Left ventricle myocardium inferior (tissue), 1 donor: ENCODE measurements around the gene PCSK6. TPM values are rescaled to one million over a fixed set of nuclear protein-coding genes. Genes with fewer than 3 reads are reported as not detected.

Experiments
- DNase-seq: peaks from one replicate; pipeline ENCODE4 v3.0.0-alpha.2; 2020
- H3K27ac ChIP-seq: fragments of 200-600 bp; replicated peaks from 2 replicates; pipeline ENCODE4 v1.8.0; 2021
- H3K27me3 ChIP-seq: fragments of 200-600 bp; 2 replicates; pipeline ENCODE4 v1.8.0; 2021; ENCODE audit warnings: low read depth
- H3K36me3 ChIP-seq: fragments of 200-600 bp; 2 replicates; pipeline ENCODE4 v1.8.0; 2021
- H3K4me1 ChIP-seq: fragments of 200-600 bp; 2 replicates; pipeline ENCODE4 v1.8.0; 2021
- H3K4me3 ChIP-seq: fragments of 200-600 bp; 2 replicates; pipeline ENCODE4 v1.8.0; 2021; ENCODE audit warnings: mild to moderate bottlenecking, moderate library complexity
- H3K9me3 ChIP-seq: fragments of 200-600 bp; replicated peaks from 2 replicates; pipeline ENCODE4 v1.8.0; 2021
- CTCF ChIP-seq: fragments of 200-600 bp; IDR thresholded peaks from 2 replicates; pipeline ENCODE4 v1.8.0; 2021; ENCODE audit warnings: antibody characterized with exemption, mild to moderate bottlenecking, borderline replicate concordance
- intact Hi-C: fragments of 100-400 bp; cut with micrococcal nuclease; formaldehyde crosslinking; loops from one replicate; pipeline ENCODE4 v1.11.0; 2022
- total RNA-seq: library from RNA; stranded (reverse); fragmentation: NEBNext Ultra II Directional; extraction: Animal tissue kit (Norgen Biotek cat#: 25700); gene quantifications from one replicate; pipeline ENCODE4 v1.2.1, GENCODE V29; 2021
- donor health status: DM: no; HTN: yes; CAD: no; lungs with severe emphysema.

PCSK6 gene
- total RNA-seq, 1 donor from 2014 or later: 28.6 TPM

GRCh38 chr15:101399431-101399830, 90.1 kb downstream of the PCSK6 start:
- Histone ChIP-seq H3K27me3 (no peaks in the 10 kb centered on the region), H3K4me1 (no peaks in the 10 kb centered on the region), H3K9me3 (no peaks in the 10 kb centered on the region), H3K36me3 (peaks cover 15% of the 10 kb centered on the region), H3K27ac (no peak overlapping the region), H3K4me3 (no peak overlapping the region)
- no peak for DNase-seq
- intact Hi-C loops: no loop called here
- no peak for TF ChIP-seq CTCF

GRCh38 chr15:101398247-101398646, 91.3 kb downstream of the PCSK6 start:
- no peaks in the 10 kb centered on the region for H3K27me3 ChIP-seq
- no peak for DNase-seq
- H3K4me3 ChIP-seq: no peak overlapping the region
- no peaks in the 10 kb centered on the region for H3K9me3 ChIP-seq
- H3K4me1 ChIP-seq: no peaks in the 10 kb centered on the region
- intact Hi-C loops: no loop called here
- TF ChIP-seq CTCF: no peak
- peaks cover 21% of the 10 kb centered on the region for H3K36me3 ChIP-seq
- H3K27ac ChIP-seq: no peak overlapping the region

GRCh38 chr15:101397521-101398003, 91.9 kb downstream of the PCSK6 start:
- Histone ChIP-seq H3K9me3 (no peaks in the 10 kb centered on the region), H3K4me1 (no peaks in the 10 kb centered on the region), H3K27ac (no peak overlapping the region), H3K36me3 (peaks cover 28% of the 10 kb centered on the region), H3K27me3 (no peaks in the 10 kb centered on the region), H3K4me3 (no peak overlapping the region)
- intact Hi-C loops: no loop called here
- no peak for TF ChIP-seq CTCF
- DNase-seq: no peak

GRCh38 chr15:101396484-101397261, 92.8 kb downstream of the PCSK6 start:
- intact Hi-C loops: no loop called here
- TF ChIP-seq CTCF: no peak
- Histone ChIP-seq H3K27me3 (no peaks in the 10 kb centered on the region), H3K4me3 (no peak overlapping the region), H3K27ac (no peak overlapping the region), H3K9me3 (no peaks in the 10 kb centered on the region), H3K4me1 (no peaks in the 10 kb centered on the region), H3K36me3 (peaks cover 33% of the 10 kb centered on the region)
- no peak for DNase-seq

GRCh38 chr15:101394654-101395053, 94.9 kb downstream of the PCSK6 start:
- TF ChIP-seq CTCF: no peak
- Histone ChIP-seq H3K27me3 (no peaks in the 10 kb centered on the region), H3K36me3 (peaks cover 50% of the 10 kb centered on the region), H3K4me1 (no peaks in the 10 kb centered on the region), H3K9me3 (no peaks in the 10 kb centered on the region), H3K27ac (no peak overlapping the region), H3K4me3 (no peak overlapping the region)
- intact Hi-C loops: no loop called here
- DNase-seq: no peak
